Stimulated activated naive B cell treated with anti-CD40 and anti-IgM and Interleukin-4, amounts not matched to agents 10 μg/mL and 1 μg/mL and 100 μg/mL, for 72 hours (primary cell): ENCODE data around the gene SNCB.
A peak's percentile ranks its signal among the peaks of the same experiment; 100 is the strongest.

Experiments used
- ATAC-seq, 2 donors: fragments of 150-1000 bp; cut with Tn5 transposase; replicated peaks; 2 replicates each; pipeline ENCODE4 v1.10.0; 2021; ENCODE audit warnings: moderate library complexity in 1 of 2
- DNase-seq: peaks from one replicate; pipeline ENCODE4 v3.0.0; 2021
- H3K27ac Mint-ChIP-seq: one replicate; pipeline ENCODE4 v1.8.0; 2022; ENCODE audit warnings: mild to moderate bottlenecking, mixed read lengths
- H3K27me3 Mint-ChIP-seq, 2 donors: one replicate each; pipeline ENCODE4 v1.8.0; 2022; ENCODE audit warnings: mixed read lengths in 2 of 2
- H3K36me3 Mint-ChIP-seq, 2 donors: one replicate each; pipeline ENCODE4 v1.8.0; 2022; ENCODE audit warnings: mixed read lengths in 2 of 2, mild to moderate bottlenecking in 1 of 2
- H3K4me1 Mint-ChIP-seq, 2 donors: one replicate each; pipeline ENCODE4 v1.8.0; 2022; ENCODE audit warnings: mixed read lengths in 2 of 2, mild to moderate bottlenecking in 1 of 2
- H3K4me3 Mint-ChIP-seq, 2 donors: one replicate each; pipeline ENCODE4 v1.8.0; 2022; ENCODE audit warnings: mild to moderate bottlenecking in 2 of 2, mixed read lengths in 2 of 2, moderate library complexity in 1 of 2
- H3K9me3 Mint-ChIP-seq, 2 donors: one replicate each; pipeline ENCODE4 v1.8.0; 2022; ENCODE audit warnings: mixed read lengths in 2 of 2, mild to moderate bottlenecking in 1 of 2

SNCB gene

DNA sequence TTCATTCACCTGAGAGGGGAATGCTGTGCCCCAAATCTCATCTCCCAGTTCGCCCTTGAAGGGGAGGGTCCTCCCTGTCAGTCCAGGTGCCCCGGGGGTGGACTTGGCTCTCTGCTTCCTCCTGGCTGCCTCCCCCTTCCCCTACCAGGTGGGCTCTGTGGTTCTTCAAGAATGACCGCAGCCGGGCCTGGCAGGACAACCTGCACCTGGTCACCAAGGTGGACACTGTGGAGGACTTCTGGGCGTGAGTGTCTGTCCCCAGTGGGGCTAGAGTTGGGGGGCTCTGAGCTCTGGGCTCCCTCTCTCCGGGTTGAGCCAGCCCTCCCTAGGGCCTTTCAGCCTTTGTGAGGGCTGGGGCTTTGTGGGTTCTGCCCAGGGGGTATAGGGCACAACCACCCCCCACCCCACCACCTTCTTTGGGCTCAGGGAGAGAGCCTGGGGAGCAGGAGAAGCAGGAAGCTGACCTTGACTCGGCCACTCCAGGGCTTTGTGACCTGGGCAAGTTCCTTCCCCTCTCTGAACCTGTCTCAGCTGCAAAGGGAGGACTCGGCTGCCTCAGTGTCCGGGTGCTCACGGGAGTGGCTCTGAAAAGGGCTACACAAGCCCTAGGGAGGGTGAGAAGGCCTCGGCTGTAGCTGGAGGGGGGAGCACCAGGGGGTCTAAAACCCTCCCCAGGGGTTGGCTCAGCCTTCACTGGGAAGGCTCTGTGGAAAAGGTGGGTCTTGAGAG, 13.3 kb upstream of the SNCB start:
- ATAC-seq, result no peak
- Mint-ChIP-seq H3K4me3 (no peak overlapping the region), H3K27ac (no peak overlapping the region), H3K9me3 (no peaks in the 10 kb centered on the region), H3K27me3 (peaks cover 4 to 6% of the 10 kb centered on the region in 2 donors), H3K36me3 (no peaks in the 10 kb centered on the region), H3K4me1 (peaks cover 15 to 21% of the 10 kb centered on the region in 2 donors)
- DNase-seq, result no peak

DNA sequence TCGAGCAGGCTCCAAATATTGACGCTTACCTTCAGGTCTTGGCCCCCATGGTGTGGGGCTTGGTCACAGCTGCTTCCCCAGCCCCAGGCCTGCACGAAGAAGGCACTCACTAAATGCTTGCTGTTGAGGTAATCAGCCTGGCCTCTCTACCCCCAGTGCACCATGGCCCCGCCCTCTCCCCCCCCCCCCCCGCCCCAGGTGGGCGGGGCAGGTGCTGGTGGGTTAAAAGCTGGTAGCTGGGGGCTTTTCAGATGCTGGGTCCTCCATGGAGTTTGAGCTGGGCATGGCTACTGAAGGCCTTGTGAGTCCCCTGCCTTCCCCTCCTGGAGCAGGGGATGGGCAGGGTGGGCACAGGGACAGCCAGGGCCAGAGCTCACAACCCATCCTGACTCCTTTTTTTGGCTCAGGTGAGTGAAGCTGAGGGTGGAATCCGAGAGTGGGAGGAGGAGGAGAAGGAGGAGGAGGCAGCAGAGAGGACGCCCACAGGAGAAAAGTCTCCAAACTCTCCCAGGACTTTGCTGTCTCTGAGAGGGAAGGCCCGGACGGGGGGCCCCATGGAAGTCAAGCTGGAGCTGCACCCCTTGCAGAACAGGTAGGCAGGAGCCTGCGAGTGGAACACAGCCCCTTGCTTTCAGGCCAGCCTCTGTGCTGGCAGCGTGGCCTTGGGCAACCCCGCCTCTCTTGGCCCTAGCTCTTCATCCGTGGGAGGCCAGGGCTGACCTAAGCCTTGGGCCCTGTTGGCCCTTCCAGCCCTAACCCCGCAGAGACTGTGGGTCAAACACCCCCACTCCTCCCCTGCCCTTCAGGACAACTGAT, 12.5 kb upstream of the SNCB start:
- ATAC-seq (no peak), DNase-seq (no peak)
- Mint-ChIP-seq H3K27ac (no peak overlapping the region), H3K9me3 (peaks cover 0 to 2% of the 10 kb centered on the region in 2 donors), H3K36me3 (no peaks in the 10 kb centered on the region), H3K27me3 (peaks cover 8 to 10% of the 10 kb centered on the region in 2 donors), H3K4me3 (no peak overlapping the region), H3K4me1 (peaks cover 10 to 13% of the 10 kb centered on the region in 2 donors)

GRCh38 chr5:176640616-176641015, 10.3 kb upstream of the SNCB start:
- Mint-ChIP-seq H3K27me3 (peaks cover 11 to 14% of the 10 kb centered on the region in 2 donors), H3K9me3 (peaks cover 0 to 2% of the 10 kb centered on the region in 2 donors), H3K4me1 (peaks cover 0 to 2% of the 10 kb centered on the region in 2 donors), H3K4me3 (no peak overlapping the region), H3K27ac (no peak overlapping the region), H3K36me3 (no peaks in the 10 kb centered on the region)
- ATAC-seq (no peak), DNase-seq (no peak)

DNA sequence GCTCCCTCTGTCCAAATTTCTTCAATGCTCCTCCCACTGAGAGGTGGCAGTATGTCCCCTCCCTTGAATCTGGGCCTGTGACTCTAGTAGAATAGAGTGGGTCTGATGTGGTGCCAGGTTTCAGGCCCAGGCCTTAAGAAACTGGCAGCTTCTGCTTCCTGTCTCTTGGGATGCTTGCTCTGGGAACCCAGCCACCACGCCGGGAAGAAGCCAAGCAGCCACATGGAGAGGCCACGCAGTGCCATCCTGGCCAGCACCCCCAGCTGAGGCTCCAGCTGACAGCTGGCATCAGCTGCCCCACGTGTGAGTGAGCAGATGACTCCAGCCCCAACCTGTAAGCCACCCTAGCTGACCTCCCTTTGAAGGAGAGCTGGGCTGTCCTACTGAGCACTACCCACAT, 9.6 kb upstream of the SNCB start:
- Mint-ChIP-seq H3K9me3 (peaks cover 2 to 3% of the 10 kb centered on the region in 2 donors), H3K27me3 (peaks cover 14 to 15% of the 10 kb centered on the region in 2 donors)
- no peak for ATAC-seq

DNA sequence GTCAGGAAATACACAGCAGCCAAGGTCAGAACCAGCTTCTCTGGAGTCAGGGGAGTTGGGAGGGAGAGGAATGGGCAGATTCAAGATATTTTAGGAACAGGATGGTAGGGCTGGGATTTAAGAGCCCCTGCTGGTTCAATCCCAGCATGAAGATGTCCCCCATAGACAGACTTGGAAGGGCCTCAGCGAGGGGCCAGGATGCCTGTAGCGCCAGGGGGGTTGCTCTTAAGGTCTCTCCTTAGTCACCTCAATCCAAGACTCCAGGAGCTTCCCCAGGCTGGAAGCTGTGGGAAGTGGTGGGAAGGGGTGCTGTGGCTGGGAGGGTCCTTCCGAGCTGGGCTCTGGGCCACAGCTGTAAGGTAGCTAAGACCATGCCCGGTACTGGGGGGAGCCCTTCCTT, 8.9 kb upstream of the SNCB start:
- peaks cover 2 to 3% of the 10 kb centered on the region in 2 donors for H3K9me3 Mint-ChIP-seq

More for the DNA sequence above, 9.6 kb upstream of the SNCB start:
- H3K27ac Mint-ChIP-seq, result no peak overlapping the region
- H3K36me3 Mint-ChIP-seq, result no peaks in the 10 kb centered on the region
- H3K4me3 Mint-ChIP-seq, result no peak overlapping the region
- peaks cover 4 to 5% of the 10 kb centered on the region in 2 donors for H3K4me1 Mint-ChIP-seq
- no peak for DNase-seq

GRCh38 chr5:176638437-176638836, 8.1 kb upstream of the SNCB start:
- Mint-ChIP-seq H3K36me3 (no peaks in the 10 kb centered on the region), H3K4me3 (no peak overlapping the region), H3K27ac (no peak overlapping the region), H3K9me3 (peaks cover 2 to 3% of the 10 kb centered on the region in 2 donors), H3K27me3 (peaks cover 14 to 16% of the 10 kb centered on the region in 2 donors), H3K4me1 (peaks cover 15 to 17% of the 10 kb centered on the region in 2 donors)
- ATAC-seq, result no peak
- no peak for DNase-seq

More for the DNA sequence above, 8.9 kb upstream of the SNCB start:
- Mint-ChIP-seq H3K36me3 (no peaks in the 10 kb centered on the region), H3K4me1 (peaks cover 8 to 10% of the 10 kb centered on the region in 2 donors), H3K4me3 (no peak overlapping the region), H3K27me3 (peaks cover 14 to 16% of the 10 kb centered on the region in 2 donors), H3K27ac (no peak overlapping the region)
- ATAC-seq, result no peak
- DNase-seq, result no peak

- ATAC-seq, result no peak
- H3K27ac Mint-ChIP-seq, result no peak overlapping the region
- no peak for DNase-seq
- no peak overlapping the region for H3K4me3 Mint-ChIP-seq
- peaks cover 2 to 3% of the 10 kb centered on the region in 2 donors for H3K9me3 Mint-ChIP-seq
- no peaks in the 10 kb centered on the region for H3K36me3 Mint-ChIP-seq
- peaks cover 14 to 16% of the 10 kb centered on the region in 2 donors for H3K27me3 Mint-ChIP-seq
- peaks cover 16 to 19% of the 10 kb centered on the region in 2 donors for H3K4me1 Mint-ChIP-seq
Measured at GRCh38 chr5:176637556-176637955, 7.2 kb upstream of the SNCB start.

DNA sequence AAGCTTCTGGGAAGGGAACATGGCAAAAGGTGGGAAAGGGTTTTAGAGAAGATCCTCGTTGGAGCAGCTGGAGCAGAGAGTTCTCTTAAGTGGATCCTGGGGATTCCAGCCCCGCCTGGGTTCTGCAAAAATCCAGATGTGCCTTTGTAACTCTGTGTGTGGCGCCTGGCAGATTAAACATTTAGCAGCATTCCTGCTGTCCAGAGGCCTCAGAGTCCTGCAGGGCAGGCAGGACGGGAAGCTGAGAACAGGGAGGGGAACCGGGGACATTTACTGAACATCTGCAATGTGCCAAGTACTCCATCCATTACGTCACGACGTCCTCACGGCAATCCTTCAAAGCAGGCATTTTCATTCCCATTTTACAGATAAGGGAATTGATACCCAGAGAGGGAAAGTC, 6.1 kb upstream of the SNCB start:
- no peak overlapping the region for H3K4me3 Mint-ChIP-seq
- no peak overlapping the region for H3K27ac Mint-ChIP-seq
- DNase-seq (no peak), ATAC-seq (no peak)
- peaks cover 14 to 16% of the 10 kb centered on the region in 2 donors for H3K27me3 Mint-ChIP-seq
- peaks cover 2 to 3% of the 10 kb centered on the region in 2 donors for H3K9me3 Mint-ChIP-seq
- H3K36me3 Mint-ChIP-seq, result no peaks in the 10 kb centered on the region
- peaks cover 16 to 22% of the 10 kb centered on the region in 2 donors for H3K4me1 Mint-ChIP-seq

GRCh38 chr5:176633598-176633997, 3.3 kb upstream of the SNCB start:
- Mint-ChIP-seq H3K27me3 (peaks cover 27 to 29% of the 10 kb centered on the region in 2 donors), H3K36me3 (no peaks in the 10 kb centered on the region), H3K9me3 (peaks cover 2 to 3% of the 10 kb centered on the region in 2 donors), H3K27ac (peak overlapping the region; percentile 6), H3K4me1 (peaks cover 29 to 32% of the 10 kb centered on the region in 2 donors), H3K4me3 (peak overlapping the region; percentile 4 to 10)
- DNase-seq (no peak), ATAC-seq (peak; percentile 44 to 48)

- ATAC-seq (no peak), DNase-seq (no peak)
- Mint-ChIP-seq H3K27ac (no peak overlapping the region), H3K4me1 (peaks cover 33 to 34% of the 10 kb centered on the region in 2 donors), H3K9me3 (peaks cover 0 to 3% of the 10 kb centered on the region in 2 donors), H3K36me3 (no peaks in the 10 kb centered on the region), H3K4me3 (no peak overlapping the region), H3K27me3 (peaks cover 29 to 30% of the 10 kb centered on the region in 2 donors)
Measured at GRCh38 chr5:176632745-176633144, 2.4 kb upstream of the SNCB start.

GRCh38 chr5:176631383-176632200, 1.3 kb upstream of the SNCB start:
- peaks cover 37 to 46% of the 10 kb centered on the region in 2 donors for H3K4me1 Mint-ChIP-seq
- no peaks in the 10 kb centered on the region for H3K36me3 Mint-ChIP-seq
- no peak for DNase-seq
- no peak overlapping the region for H3K4me3 Mint-ChIP-seq
- ATAC-seq, result no peak
- peaks cover 0 to 3% of the 10 kb centered on the region in 2 donors for H3K9me3 Mint-ChIP-seq
- H3K27me3 Mint-ChIP-seq, result peaks cover 38 to 40% of the 10 kb centered on the region in 2 donors
- no peak overlapping the region for H3K27ac Mint-ChIP-seq

DNA sequence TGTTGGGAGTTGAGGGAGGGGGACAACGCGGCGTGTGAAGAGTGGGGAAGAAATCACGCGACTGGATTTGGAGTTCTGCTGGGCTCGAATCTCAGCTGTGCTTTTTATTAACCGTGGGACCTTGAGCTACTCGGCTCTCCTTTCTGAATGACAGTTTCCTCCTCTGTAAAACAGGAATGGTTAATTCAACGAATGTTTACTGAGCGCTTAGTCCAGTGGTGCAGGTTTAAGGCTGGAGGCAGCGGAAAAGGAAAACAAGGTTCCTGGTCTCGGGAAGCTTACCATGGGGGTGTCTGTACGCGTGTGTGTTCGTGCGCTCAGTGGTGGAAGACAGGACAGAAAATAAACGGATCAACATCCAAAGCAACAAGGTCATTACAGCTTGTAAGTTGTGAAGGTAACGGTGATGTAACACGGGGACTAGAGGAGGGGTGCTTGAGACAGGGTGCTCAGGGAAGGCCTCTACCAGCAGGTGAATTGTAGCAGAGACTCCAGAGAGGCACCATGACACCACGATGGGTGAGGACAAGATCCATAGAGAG, 418 bp upstream of the SNCB start:
- Mint-ChIP-seq H3K4me1 (peaks cover 37 to 47% of the 10 kb centered on the region in 2 donors), H3K9me3 (peaks cover 0 to 3% of the 10 kb centered on the region in 2 donors), H3K4me3 (peak overlapping the region; percentile 71 to 79), H3K27ac (no peak overlapping the region), H3K27me3 (peaks cover 44 to 45% of the 10 kb centered on the region in 2 donors), H3K36me3 (no peaks in the 10 kb centered on the region)
- ATAC-seq (peak; percentile 14 to 18), DNase-seq (no peak)

GRCh38 chr5:176629317-176629852, 949 bp downstream of the SNCB start:
- no peaks in the 10 kb centered on the region for H3K36me3 Mint-ChIP-seq
- H3K4me1 Mint-ChIP-seq, result peaks cover 31 to 39% of the 10 kb centered on the region in 2 donors
- no peak overlapping the region for H3K27ac Mint-ChIP-seq
- no peaks in the 10 kb centered on the region for H3K9me3 Mint-ChIP-seq
- peaks cover 42 to 51% of the 10 kb centered on the region in 2 donors for H3K27me3 Mint-ChIP-seq
- H3K4me3 Mint-ChIP-seq, result peak overlapping the region; percentile 62 to 79
- DNase-seq (no peak), ATAC-seq (no peak)
